IPS-NIHi7 (cell line): ENCODE results near the gene THBS2.
"Not testable (repeated sequence)": the region's sequence is repeated elsewhere in the genome, so short reads cannot be mapped to it uniquely, and the experiment has no call there.

Experiments used
- DNase-seq: peaks from one replicate; pipeline ENCODE4 v3.0.0; 2012; ENCODE audit warnings: mixed read lengths; ENCODE audit errors: extremely low spot score

The THBS2 gene

GRCh38 chr6:169230946-169231789 lies 22.5 kb downstream of the THBS2 start:
- DNase-seq = no peak

GRCh38 chr6:169230322-169230665 lies 23.4 kb downstream of the THBS2 start:
- DNase-seq = no peak

- no peak for DNase-seq
Measured at GRCh38 chr6:169229615-169230321, 23.9 kb downstream of the THBS2 start.

- DNase-seq = no peak
Measured at GRCh38 chr6:169227116-169227515, 26.5 kb downstream of the THBS2 start.

- no peak for DNase-seq
Measured at GRCh38 chr6:169225887-169226286, 27.8 kb downstream of the THBS2 start.

- DNase-seq = no peak
Measured at GRCh38 chr6:169225131-169225576, 28.5 kb downstream of the THBS2 start.

- DNase-seq = no peak
Measured at GRCh38 chr6:169224716-169225115, 28.9 kb downstream of the THBS2 start.

GRCh38 chr6:169224185-169224695 lies 29.4 kb downstream of the THBS2 start:
- no peak for DNase-seq

- DNase-seq = no peak
Measured at GRCh38 chr6:169223006-169223405, 30.6 kb downstream of the THBS2 start.

- DNase-seq = no peak
Measured at GRCh38 chr6:169222126-169222525, 31.5 kb downstream of the THBS2 start.

- DNase-seq = no peak
Measured at GRCh38 chr6:169221264-169221663, 32.4 kb downstream of the THBS2 start.

- no peak for DNase-seq
Measured at GRCh38 chr6:169220068-169220964, 33.3 kb downstream of the THBS2 start.

GRCh38 chr6:169217972-169218371 lies 35.7 kb downstream of the THBS2 start:
- DNase-seq = no peak

- DNase-seq = no peak
Measured at GRCh38 chr6:169216830-169217229, 36.8 kb downstream of the THBS2 start.

GRCh38 chr6:169215201-169215681 lies 38.4 kb downstream of the THBS2 start:
- DNase-seq = no peak

- not testable (repeated sequence) for DNase-seq
Measured at GRCh38 chr6:169214789-169215188, 38.9 kb downstream of the THBS2 start.

GRCh38 chr6:169213814-169214520 lies 39.7 kb downstream of the THBS2 start:
- DNase-seq = no peak

GRCh38 chr6:169212897-169213813 lies 40.5 kb downstream of the THBS2 start:
- peak; percentile 98 for DNase-seq

- no peak for DNase-seq
Measured at GRCh38 chr6:169212436-169212835, 41.2 kb downstream of the THBS2 start.

GRCh38 chr6:169211881-169212280 lies 41.8 kb downstream of the THBS2 start:
- DNase-seq = no peak
